ENCODE results near the gene PUS1.

DNA sequence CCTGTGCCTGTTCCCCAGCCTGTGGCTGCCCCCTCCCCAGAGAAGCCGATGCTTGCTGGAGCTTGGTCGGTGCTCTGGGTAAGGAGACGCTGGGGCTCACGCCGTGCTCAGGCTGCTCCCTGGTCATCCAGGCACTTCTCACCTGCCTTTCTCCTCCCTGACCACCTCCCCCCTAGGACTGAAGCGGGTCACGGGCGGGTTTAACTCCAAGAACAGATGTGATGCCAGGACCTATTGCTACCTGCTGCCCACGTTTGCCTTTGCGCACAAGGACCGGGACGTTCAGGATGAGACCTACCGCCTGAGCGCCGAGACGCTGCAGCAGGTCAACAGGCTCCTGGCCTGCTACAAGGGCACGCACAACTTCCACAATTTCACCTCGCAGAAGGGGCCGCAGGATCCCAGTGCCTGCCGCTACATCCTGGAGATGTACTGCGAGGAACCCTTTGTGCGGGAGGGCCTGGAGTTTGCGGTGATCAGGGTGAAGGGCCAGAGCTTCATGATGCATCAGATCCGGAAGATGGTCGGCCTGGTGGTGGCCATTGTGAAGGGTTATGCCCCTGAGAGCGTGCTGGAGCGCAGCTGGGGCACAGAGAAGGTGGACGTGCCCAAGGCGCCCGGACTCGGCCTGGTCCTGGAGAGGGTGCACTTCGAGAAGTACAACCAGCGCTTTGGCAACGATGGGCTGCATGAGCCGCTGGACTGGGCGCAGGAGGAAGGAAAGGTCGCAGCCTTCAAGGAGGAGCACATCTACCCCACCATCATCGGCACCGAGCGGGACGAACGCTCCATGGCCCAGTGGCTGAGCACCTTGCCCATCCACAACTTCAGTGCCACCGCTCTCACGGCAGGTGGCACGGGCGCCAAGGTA lies 12.3 kb downstream of the PUS1 start:
- TF ChIP-seq CTCF (IDR thresholded peaks at IDR 0.05 in 2 of 3, conservative IDR thresholded peaks at IDR 0.05 in 1 of 3; ENCODE audit: borderline replicate concordance in 1 of 3, insufficient read depth in 1 of 3, low read depth in 2 of 3, low read length in 2 of 3), result no peak
- TF ChIP-seq ZNF274 (IDR thresholded peaks at IDR 0.05; ENCODE audit: low read depth, low read length), result no peak
- no peak for TF ChIP-seq POLR2A (IDR thresholded peaks at IDR 0.05; ENCODE audit: borderline replicate concordance, extremely low read depth, insufficient read depth, insufficient read length)
- TF ChIP-seq TCF7L2 (IDR thresholded peaks at IDR 0.05; ENCODE audit: borderline replicate concordance, extremely low read depth, insufficient read depth, insufficient read length), result no peak
- TF ChIP-seq ELF1 (IDR thresholded peaks at IDR 0.05; ENCODE audit: borderline replicate concordance, low read depth), result no peak

Measured in HCT116 (cell line).